ENCODE measurements around the gene PPM1H.

Gene PPM1H

DNA sequence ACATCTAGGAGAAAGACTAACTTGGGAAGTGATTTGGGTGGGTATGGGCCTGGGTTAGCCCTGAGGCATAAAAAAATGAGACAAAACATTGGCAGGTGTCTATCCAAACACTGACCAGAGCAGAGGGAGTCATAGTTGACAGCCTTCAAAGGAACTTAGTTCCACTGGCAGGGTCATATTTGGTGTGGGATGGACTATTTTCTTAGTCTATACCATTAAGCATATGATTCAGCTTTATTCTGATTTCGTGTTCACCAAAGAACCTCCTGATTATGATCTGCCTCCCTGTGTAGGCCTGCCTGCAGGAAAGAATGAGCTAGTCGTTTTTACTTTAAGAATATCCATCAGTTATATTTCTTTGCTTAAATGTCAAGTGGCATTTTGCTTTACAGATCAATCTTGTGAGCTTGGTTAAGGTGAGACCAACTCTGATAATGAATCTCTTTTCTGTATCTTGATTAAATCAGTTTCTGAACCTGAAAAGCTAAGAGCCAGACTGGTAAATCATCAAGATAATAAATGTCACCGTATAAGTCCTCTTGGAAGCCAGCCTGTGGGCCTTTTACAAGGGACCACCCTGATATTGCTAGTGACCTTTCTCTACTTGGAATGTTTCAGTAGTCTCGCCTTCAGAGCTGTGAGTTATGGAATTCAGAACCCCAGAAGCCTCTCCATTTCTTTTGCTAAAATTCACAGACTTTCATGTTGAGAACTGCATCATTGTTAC, 285.4 kb downstream of the PPM1H start:
- TF ChIP-seq, protein P1, sequence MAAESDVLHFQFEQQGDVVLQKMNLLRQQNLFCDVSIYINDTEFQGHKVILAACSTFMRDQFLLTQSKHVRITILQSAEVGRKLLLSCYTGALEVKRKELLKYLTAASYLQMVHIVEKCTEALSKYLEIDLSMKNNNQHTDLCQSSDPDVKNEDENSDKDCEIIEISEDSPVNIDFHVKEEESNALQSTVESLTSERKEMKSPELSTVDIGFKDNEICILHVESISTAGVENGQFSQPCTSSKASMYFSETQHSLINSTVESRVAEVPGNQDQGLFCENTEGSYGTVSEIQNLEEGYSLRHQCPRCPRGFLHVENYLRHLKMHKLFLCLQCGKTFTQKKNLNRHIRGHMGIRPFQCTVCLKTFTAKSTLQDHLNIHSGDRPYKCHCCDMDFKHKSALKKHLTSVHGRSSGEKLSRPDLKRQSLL (tag by site-specific recombination; IDR thresholded peaks at IDR 0.05), result no peak
- TF ChIP-seq SCRT2 (tag by site-specific recombination; IDR thresholded peaks at IDR 0.05), result no peak
- TF ChIP-seq ZFP3 (tag by site-specific recombination; IDR thresholded peaks at IDR 0.05; ENCODE audit: low read depth), result no peak
- TF ChIP-seq KLF16 (tag by site-specific recombination; IDR thresholded peaks at IDR 0.05), result no peak
- no peak for TF ChIP-seq ZNF433 (tag by site-specific recombination; IDR thresholded peaks at IDR 0.05; ENCODE audit: low read depth)
- TF ChIP-seq ZNF211 (tag by site-specific recombination; IDR thresholded peaks at IDR 0.05; ENCODE audit: low read depth), result no peak
- TF ChIP-seq ZNF670 (tag by site-specific recombination; IDR thresholded peaks at IDR 0.05; ENCODE audit: low read depth), result no peak
- TF ChIP-seq, protein P2, sequence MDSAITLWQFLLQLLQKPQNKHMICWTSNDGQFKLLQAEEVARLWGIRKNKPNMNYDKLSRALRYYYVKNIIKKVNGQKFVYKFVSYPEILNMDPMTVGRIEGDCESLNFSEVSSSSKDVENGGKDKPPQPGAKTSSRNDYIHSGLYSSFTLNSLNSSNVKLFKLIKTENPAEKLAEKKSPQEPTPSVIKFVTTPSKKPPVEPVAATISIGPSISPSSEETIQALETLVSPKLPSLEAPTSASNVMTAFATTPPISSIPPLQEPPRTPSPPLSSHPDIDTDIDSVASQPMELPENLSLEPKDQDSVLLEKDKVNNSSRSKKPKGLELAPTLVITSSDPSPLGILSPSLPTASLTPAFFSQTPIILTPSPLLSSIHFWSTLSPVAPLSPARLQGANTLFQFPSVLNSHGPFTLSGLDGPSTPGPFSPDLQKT (IDR thresholded peaks at IDR 0.05; ENCODE audit: borderline replicate concordance, low read depth, low read length), result no peak
- no peak for TF ChIP-seq ZNF555 (tag by site-specific recombination; conservative IDR thresholded peaks at IDR 0.05)
- TF ChIP-seq ZNF266 (tag by site-specific recombination; IDR thresholded peaks at IDR 0.05; ENCODE audit: low read depth), result no peak
- TF ChIP-seq ZNF48 (tag by site-specific recombination; IDR thresholded peaks at IDR 0.05), result no peak
- TF ChIP-seq, protein P3, sequence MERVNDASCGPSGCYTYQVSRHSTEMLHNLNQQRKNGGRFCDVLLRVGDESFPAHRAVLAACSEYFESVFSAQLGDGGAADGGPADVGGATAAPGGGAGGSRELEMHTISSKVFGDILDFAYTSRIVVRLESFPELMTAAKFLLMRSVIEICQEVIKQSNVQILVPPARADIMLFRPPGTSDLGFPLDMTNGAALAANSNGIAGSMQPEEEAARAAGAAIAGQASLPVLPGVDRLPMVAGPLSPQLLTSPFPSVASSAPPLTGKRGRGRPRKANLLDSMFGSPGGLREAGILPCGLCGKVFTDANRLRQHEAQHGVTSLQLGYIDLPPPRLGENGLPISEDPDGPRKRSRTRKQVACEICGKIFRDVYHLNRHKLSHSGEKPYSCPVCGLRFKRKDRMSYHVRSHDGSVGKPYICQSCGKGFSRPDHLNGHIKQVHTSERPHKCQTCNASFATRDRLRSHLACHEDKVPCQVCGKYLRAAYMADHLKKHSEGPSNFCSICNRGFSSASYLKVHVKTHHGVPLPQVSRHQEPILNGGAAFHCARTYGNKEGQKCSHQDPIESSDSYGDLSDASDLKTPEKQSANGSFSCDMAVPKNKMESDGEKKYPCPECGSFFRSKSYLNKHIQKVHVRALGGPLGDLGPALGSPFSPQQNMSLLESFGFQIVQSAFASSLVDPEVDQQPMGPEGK (tag by site-specific recombination; IDR thresholded peaks at IDR 0.05), result no peak
- TF ChIP-seq, protein P4, sequence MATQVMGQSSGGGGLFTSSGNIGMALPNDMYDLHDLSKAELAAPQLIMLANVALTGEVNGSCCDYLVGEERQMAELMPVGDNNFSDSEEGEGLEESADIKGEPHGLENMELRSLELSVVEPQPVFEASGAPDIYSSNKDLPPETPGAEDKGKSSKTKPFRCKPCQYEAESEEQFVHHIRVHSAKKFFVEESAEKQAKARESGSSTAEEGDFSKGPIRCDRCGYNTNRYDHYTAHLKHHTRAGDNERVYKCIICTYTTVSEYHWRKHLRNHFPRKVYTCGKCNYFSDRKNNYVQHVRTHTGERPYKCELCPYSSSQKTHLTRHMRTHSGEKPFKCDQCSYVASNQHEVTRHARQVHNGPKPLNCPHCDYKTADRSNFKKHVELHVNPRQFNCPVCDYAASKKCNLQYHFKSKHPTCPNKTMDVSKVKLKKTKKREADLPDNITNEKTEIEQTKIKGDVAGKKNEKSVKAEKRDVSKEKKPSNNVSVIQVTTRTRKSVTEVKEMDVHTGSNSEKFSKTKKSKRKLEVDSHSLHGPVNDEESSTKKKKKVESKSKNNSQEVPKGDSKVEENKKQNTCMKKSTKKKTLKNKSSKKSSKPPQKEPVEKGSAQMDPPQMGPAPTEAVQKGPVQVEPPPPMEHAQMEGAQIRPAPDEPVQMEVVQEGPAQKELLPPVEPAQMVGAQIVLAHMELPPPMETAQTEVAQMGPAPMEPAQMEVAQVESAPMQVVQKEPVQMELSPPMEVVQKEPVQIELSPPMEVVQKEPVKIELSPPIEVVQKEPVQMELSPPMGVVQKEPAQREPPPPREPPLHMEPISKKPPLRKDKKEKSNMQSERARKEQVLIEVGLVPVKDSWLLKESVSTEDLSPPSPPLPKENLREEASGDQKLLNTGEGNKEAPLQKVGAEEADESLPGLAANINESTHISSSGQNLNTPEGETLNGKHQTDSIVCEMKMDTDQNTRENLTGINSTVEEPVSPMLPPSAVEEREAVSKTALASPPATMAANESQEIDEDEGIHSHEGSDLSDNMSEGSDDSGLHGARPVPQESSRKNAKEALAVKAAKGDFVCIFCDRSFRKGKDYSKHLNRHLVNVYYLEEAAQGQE (tag by site-specific recombination; IDR thresholded peaks at IDR 0.05), result no peak
- ChIA-PET POLR2A (no interaction called here), CTCF (no interaction called here)
- H3K27ac ChIP-seq (ENCODE audit: extremely low read depth, low read depth, low read length), result no peak overlapping the region
- H3K36me3 ChIP-seq (ENCODE audit: control insufficient read depth in 2 of 2, insufficient read depth in 1 of 2, low read length in 2 of 2), result peaks cover 0 to 15% of the 10 kb centered on the region in 2 experiments; a peak in 1 of 3 replicates
- H3K4me3 ChIP-seq (ENCODE audit: low read depth, low read length), result no peak overlapping the region
- H3K4me1 ChIP-seq (ENCODE audit: control insufficient read depth, insufficient read depth, low read length), result no peaks in the 10 kb centered on the region
- H3K9me3 ChIP-seq (ENCODE audit: control insufficient read depth, insufficient read depth, low read depth, low read length), result no peaks in the 10 kb centered on the region

DNA sequence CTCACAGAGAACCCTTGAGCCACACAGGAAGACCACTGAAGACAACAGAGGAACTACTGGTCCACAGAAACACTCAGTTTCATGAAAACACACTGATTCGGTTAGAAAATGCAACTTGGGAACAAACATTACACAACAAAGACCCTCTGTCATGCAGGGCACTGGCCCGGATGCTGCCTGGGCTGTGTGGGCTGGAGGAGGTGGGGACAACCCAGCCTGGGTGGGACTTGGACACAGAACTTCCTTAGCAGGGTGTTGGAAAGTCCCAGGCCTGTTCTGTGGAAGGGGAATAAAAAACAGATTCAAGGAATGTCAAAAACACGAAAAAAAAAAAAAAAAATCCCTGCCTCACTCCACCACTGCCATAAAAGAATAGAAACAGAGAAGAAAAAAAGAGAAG, 287.4 kb downstream of the PPM1H start:
- Histone ChIP-seq H3K36me3 (ENCODE audit: control insufficient read depth in 2 of 2, insufficient read depth in 1 of 2, low read length in 2 of 2) (peaks cover 0 to 15% of the 10 kb centered on the region in 2 experiments; a peak in 1 of 3 replicates), H3K4me3 (ENCODE audit: low read depth, low read length) (no peak overlapping the region), H3K9me3 (ENCODE audit: control insufficient read depth, insufficient read depth, low read depth, low read length) (no peaks in the 10 kb centered on the region), H3K27ac (ENCODE audit: extremely low read depth, low read depth, low read length) (no peak overlapping the region), H3K4me1 (ENCODE audit: control insufficient read depth, insufficient read depth, low read length) (no peaks in the 10 kb centered on the region)
- POLR2A ChIA-PET, result no interaction called here
- CTCF ChIA-PET, result interaction anchor here (0.6 kb wide), 1 partner anchor 20 kb away, joined by 3 read pairs; no protein-coding TSS in a partner anchor
- TF ChIP-seq, protein P5, sequence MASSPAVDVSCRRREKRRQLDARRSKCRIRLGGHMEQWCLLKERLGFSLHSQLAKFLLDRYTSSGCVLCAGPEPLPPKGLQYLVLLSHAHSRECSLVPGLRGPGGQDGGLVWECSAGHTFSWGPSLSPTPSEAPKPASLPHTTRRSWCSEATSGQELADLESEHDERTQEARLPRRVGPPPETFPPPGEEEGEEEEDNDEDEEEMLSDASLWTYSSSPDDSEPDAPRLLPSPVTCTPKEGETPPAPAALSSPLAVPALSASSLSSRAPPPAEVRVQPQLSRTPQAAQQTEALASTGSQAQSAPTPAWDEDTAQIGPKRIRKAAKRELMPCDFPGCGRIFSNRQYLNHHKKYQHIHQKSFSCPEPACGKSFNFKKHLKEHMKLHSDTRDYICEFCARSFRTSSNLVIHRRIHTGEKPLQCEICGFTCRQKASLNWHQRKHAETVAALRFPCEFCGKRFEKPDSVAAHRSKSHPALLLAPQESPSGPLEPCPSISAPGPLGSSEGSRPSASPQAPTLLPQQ (tag by site-specific recombination; IDR thresholded peaks at IDR 0.05), result no peak
- TF ChIP-seq YY2 (tag by site-specific recombination; IDR thresholded peaks at IDR 0.05) (no peak), GLI4 (tag by site-specific recombination; IDR thresholded peaks at IDR 0.05) (no peak), MYNN (tag by site-specific recombination; IDR thresholded peaks at IDR 0.05; ENCODE audit: borderline replicate concordance) (no peak), ZNF16 (tag by site-specific recombination; IDR thresholded peaks at IDR 0.05; ENCODE audit: low read depth) (no peak), ZNF654 (tag by site-specific recombination; IDR thresholded peaks at IDR 0.05; ENCODE audit: low read depth) (no peak), ZNF76 (tag by site-specific recombination; IDR thresholded peaks at IDR 0.05; ENCODE audit: borderline replicate concordance, low read depth) (no peak), ZNF311 (tag by site-specific recombination; IDR thresholded peaks at IDR 0.05; ENCODE audit: borderline replicate concordance) (no peak), ZNF664 (tag by site-specific recombination; IDR thresholded peaks at IDR 0.05) (no peak), ZFHX2 (tag by site-specific recombination; conservative IDR thresholded peaks at IDR 0.05) (no peak), ZNF138 (tag by site-specific recombination; IDR thresholded peaks at IDR 0.05; ENCODE audit: borderline replicate concordance) (no peak)
